HG02588 (cell line): ENCODE data around the gene CRABP2.

Experiments
- ATAC-seq: cut with Tn5 transposase; IDR thresholded peaks from one replicate; pipeline ENCODE4 v1.9.1; 2021; ENCODE audit warnings: mild to moderate bottlenecking, moderate library complexity; ENCODE audit not compliant: unreplicated experiment

Gene CRABP2

GRCh38 chr1:156709757-156710489 is 4.5 kb upstream of the CRABP2 start:
- ATAC-seq: no peak

GRCh38 chr1:156709031-156709430 is 3.6 kb upstream of the CRABP2 start:
- ATAC-seq: no peak

- ATAC-seq: no peak
Observed at GRCh38 chr1:156708218-156708661, 2.9 kb upstream of the CRABP2 start.

- no peak for ATAC-seq
Observed at GRCh38 chr1:156707417-156708217, 2.2 kb upstream of the CRABP2 start.

GRCh38 chr1:156706657-156707416 is 1.5 kb upstream of the CRABP2 start:
- ATAC-seq: no peak

GRCh38 chr1:156705918-156706656 is 704 bp upstream of the CRABP2 start:
- ATAC-seq: no peak

- no peak for ATAC-seq
Observed at GRCh38 chr1:156704930-156705320, 458 bp downstream of the CRABP2 start.

- no peak for ATAC-seq
Observed at GRCh38 chr1:156704166-156704711, 1.1 kb downstream of the CRABP2 start.

GRCh38 chr1:156703741-156704140 is 1.6 kb downstream of the CRABP2 start:
- ATAC-seq: no peak

- no peak for ATAC-seq
Observed at GRCh38 chr1:156703336-156703735, 2.0 kb downstream of the CRABP2 start.

GRCh38 chr1:156700736-156701531 is 4.4 kb downstream of the CRABP2 start:
- no peak for ATAC-seq

- no peak for ATAC-seq
Observed at GRCh38 chr1:156698995-156699394, 6.4 kb downstream of the CRABP2 start.

- ATAC-seq: no peak
Observed at GRCh38 chr1:156697481-156697880, 7.9 kb downstream of the CRABP2 start.

- ATAC-seq: no peak
Observed at GRCh38 chr1:156696755-156697154, 8.6 kb downstream of the CRABP2 start.

GRCh38 chr1:156694690-156694962 is 10.8 kb downstream of the CRABP2 start:
- ATAC-seq: no peak

GRCh38 chr1:156693848-156694689 is 11.3 kb downstream of the CRABP2 start:
- ATAC-seq: no peak

GRCh38 chr1:156692925-156693847 is 12.2 kb downstream of the CRABP2 start:
- ATAC-seq: no peak

- ATAC-seq: no peak
Observed at GRCh38 chr1:156692441-156692924, 12.9 kb downstream of the CRABP2 start.
